Activated CD4-positive, alpha-beta T cell treated with anti-CD3 and anti-CD28 coated beads for 36 hours (primary cell): ENCODE measurements around the gene SPAG16. TPM values are rescaled to one million over a fixed set of nuclear protein-coding genes. Genes with fewer than 3 reads are reported as not detected.

Experiments
- ATAC-seq: fragments of 200-7000 bp; cut with Tn5 transposase; one replicate; pipeline ENCODE4 v1.10.0; 2021; ENCODE audit warnings: mild to moderate bottlenecking, moderate library complexity
- CTCF ChIA-PET: fragments of 350-600 bp; sonication (Branson Sonifier 250); formaldehyde crosslinking; loops from one replicate; lab custom pipeline; 2021; ENCODE audit warnings: antibody characterized with exemption; lab: Charles Lee
- POLR2A ChIA-PET: fragments of 350-600 bp; sonication (Branson Sonifier 250); formaldehyde crosslinking; loops from one replicate; lab custom pipeline; 2021; ENCODE audit warnings: antibody characterized with exemption, inconsistent platforms; lab: Charles Lee
- DNase-seq: peaks from one replicate; pipeline ENCODE4 v3.0.0-alpha.2; 2020
- H3K27ac Mint-ChIP-seq: one replicate; pipeline ENCODE4 v1.8.0; 2021; ENCODE audit warnings: mixed read lengths
- H3K27me3 Mint-ChIP-seq: one replicate; pipeline ENCODE4 v1.8.0; 2021; ENCODE audit warnings: mixed read lengths
- H3K36me3 Mint-ChIP-seq: one replicate; pipeline ENCODE4 v1.8.0; 2021; ENCODE audit warnings: low read depth, mixed read lengths
- H3K4me1 Mint-ChIP-seq: one replicate; pipeline ENCODE4 v1.8.0; 2021; ENCODE audit warnings: mixed read lengths
- H3K4me3 Mint-ChIP-seq: one replicate; pipeline ENCODE4 v1.8.0; 2021; ENCODE audit warnings: mild to moderate bottlenecking, moderate library complexity, mixed read lengths
- H3K9me3 Mint-ChIP-seq: one replicate; pipeline ENCODE4 v1.8.0; 2021; ENCODE audit warnings: low read depth, mixed read lengths
- intact Hi-C, 2 experiments: fragments of 100-400 bp; cut with DNase I in 1 of 2; cut with micrococcal nuclease in 1 of 2; formaldehyde crosslinking; loops; one replicate each; pipeline versions ENCODE4 v1.14.2 to v1.15.1; 2022 to 2024; cut with DNase I, micrococcal nuclease
- total RNA-seq, 2 experiments: library from RNA; stranded (reverse); gene quantifications; one replicate each; pipeline ENCODE4 v1.2.3, GENCODE V29; 2021

Gene SPAG16
- total RNA-seq, 2 experiments from 2014 or later, result 10.1 to 10.8 TPM

DNA sequence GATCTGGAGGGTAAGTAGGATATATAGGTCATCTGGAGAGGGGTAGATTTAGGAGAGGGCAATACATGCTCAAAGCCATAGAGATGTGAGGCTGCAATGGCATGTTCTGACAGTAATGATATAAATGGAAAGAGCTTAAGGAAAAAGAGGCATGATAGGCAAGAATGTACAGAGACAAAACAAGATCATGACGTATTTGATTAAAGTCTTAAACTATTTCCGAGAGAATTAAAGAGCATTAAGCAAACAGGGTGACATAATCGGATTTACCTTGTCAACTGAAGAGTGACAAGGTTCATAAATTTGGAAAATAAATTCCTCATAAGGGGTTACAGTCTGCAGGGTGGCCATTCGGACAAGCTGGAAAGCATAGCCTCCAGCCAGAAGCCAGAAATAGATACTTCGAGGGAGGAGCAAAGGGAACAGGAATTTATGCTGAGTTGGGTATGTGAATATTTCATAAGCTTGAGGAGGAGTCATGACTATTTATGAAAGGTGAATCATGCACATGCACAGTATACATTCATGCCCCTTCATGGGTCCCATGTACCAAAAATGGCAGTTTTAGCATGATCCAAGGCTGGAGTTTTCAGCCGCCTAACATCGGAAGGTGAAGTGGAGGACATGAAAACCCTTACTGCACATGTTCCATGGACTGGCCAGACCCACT is 730.4 kb downstream of the SPAG16 start:
- Mint-ChIP-seq H3K9me3 (no peaks in the 10 kb centered on the region), H3K27me3 (no peaks in the 10 kb centered on the region)
- CTCF ChIA-PET, result interaction anchor here (0.7 kb wide), 1 partner anchor 18 kb away, joined by 3 read pairs; no protein-coding TSS in a partner anchor

DNA sequence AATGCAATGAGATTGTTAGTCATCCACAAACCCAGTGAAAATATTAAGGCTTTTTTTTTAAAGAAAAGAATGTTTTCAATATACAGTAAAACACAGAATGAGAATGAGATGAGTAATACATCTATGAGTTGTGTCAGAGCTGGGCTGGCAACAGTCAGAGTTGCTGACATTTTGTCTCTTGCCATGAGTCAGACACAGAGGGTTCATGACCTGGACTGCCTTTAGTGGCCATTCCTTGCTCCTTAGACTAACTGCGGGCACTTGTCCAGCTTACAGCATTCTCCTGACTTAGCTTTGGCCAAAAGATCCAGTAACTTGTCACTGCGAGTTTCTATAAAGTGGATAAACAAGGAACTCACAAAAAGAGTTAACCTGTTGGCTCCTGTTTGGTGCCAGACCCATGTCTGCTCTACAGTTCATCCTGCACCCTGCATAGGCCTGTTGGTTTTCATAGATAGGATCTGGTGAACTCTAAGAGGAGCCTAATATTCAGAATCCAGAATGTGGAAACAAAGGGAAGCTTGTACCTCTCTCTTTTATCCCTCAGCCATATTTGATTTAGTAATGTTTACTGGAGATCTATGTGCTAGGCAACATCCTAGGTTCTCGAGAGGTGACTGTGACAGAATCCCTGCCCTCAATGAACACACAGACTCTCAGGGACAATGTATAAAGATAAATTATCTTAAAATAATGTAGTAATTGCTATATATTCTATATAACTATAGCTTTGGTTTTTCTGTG is 735.1 kb downstream of the SPAG16 start:
- ChIA-PET CTCF (interaction anchor here (0.6 kb wide), 1 partner anchor 276 kb away, joined by 5 read pairs; no protein-coding TSS in a partner anchor), POLR2A (no interaction called here)
- no peaks in the 10 kb centered on the region for H3K9me3 Mint-ChIP-seq
- peak; percentile 74 for ATAC-seq
- no peak overlapping the region for H3K4me3 Mint-ChIP-seq
- H3K36me3 Mint-ChIP-seq, result no peaks in the 10 kb centered on the region
- H3K4me1 Mint-ChIP-seq, result no peaks in the 10 kb centered on the region
- intact Hi-C loops, result no loop called here
- no peak overlapping the region for H3K27ac Mint-ChIP-seq
- peak; percentile 19 for DNase-seq
- no peaks in the 10 kb centered on the region for H3K27me3 Mint-ChIP-seq

More for the DNA sequence above, 730.4 kb downstream of the SPAG16 start:
- no peak overlapping the region for H3K4me3 Mint-ChIP-seq
- no peak overlapping the region for H3K27ac Mint-ChIP-seq
- no peaks in the 10 kb centered on the region for H3K36me3 Mint-ChIP-seq
- intact Hi-C loops, result no loop called here
- POLR2A ChIA-PET, result no interaction called here
- DNase-seq, result no peak
- no peaks in the 10 kb centered on the region for H3K4me1 Mint-ChIP-seq
- ATAC-seq, result no peak

DNA sequence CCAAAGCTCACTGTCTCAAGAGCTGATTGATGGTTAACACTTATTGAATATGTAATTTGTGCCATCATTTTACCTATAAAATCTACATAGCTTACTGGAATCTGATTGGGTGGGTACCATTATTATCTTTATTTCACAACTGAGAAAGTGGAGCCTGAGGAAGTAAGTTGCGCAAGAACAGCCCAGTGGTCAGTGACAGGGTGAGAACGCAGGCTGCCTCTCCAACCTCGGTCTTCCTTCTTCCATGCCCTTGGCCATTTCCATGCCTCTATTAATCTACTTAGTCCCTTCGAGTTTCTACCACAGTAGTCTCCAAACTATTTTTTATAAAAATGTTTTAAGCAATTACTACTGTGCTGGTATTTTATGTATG is 735.7 kb downstream of the SPAG16 start:
- H3K36me3 Mint-ChIP-seq, result no peaks in the 10 kb centered on the region
- POLR2A ChIA-PET, result no interaction called here
- no peaks in the 10 kb centered on the region for H3K27me3 Mint-ChIP-seq
- H3K4me3 Mint-ChIP-seq, result no peak overlapping the region
- ATAC-seq (no peak), DNase-seq (no peak)
- no peak overlapping the region for H3K27ac Mint-ChIP-seq
- H3K9me3 Mint-ChIP-seq, result no peaks in the 10 kb centered on the region
- no peaks in the 10 kb centered on the region for H3K4me1 Mint-ChIP-seq
- CTCF ChIA-PET, result no interaction called here
- intact Hi-C loops, result no loop called here

DNA sequence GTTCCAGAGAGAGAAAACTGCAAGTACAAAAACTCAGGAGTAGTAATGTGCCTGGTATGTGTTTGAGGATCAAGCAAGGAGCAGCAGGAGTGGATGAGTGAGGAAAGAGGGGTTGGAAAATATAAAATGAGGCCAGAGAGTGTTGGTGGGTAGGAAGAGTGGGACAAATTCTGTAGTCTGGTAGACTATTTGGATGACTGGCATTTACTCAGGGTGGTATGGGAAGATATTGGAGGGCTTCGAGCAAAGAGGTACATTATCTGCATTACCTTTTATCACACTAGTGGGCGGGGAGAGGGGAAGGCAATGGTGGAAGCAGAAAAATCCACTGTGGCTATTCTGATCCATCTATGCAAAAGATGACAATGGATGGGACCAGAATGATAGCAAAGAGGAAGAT is 744.9 kb downstream of the SPAG16 start:
- intact Hi-C loops, result no loop called here
- H3K36me3 Mint-ChIP-seq, result no peaks in the 10 kb centered on the region
- no peaks in the 10 kb centered on the region for H3K4me1 Mint-ChIP-seq
- no peaks in the 10 kb centered on the region for H3K9me3 Mint-ChIP-seq
- H3K27me3 Mint-ChIP-seq, result no peaks in the 10 kb centered on the region
- POLR2A ChIA-PET, result no interaction called here
- H3K4me3 Mint-ChIP-seq, result no peak overlapping the region
- CTCF ChIA-PET, result no interaction called here
- ATAC-seq (no peak), DNase-seq (no peak)
- no peak overlapping the region for H3K27ac Mint-ChIP-seq

DNA sequence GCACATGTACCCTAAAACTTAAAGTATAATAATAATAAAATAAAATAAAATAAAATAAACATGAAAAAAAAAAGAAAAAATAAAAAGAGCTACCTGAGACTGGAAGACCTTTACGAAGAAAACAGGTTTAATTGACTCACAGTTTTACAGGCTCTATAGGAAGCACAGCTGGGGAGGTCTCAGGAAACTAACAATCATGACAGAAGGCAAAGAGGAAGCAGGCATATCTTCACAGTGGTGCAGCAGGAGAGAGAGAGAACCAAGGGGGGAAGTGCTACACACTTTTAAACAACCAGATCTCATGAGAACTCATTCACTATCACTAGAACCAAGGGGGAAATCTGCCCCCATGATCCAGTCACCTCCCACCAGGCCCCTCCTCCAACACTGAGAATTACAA is 747.3 kb downstream of the SPAG16 start:
- intact Hi-C loops, result no loop called here
- Mint-ChIP-seq H3K4me3 (no peak overlapping the region), H3K9me3 (no peaks in the 10 kb centered on the region), H3K27ac (no peak overlapping the region), H3K27me3 (no peaks in the 10 kb centered on the region), H3K36me3 (no peaks in the 10 kb centered on the region), H3K4me1 (no peaks in the 10 kb centered on the region)
- ChIA-PET POLR2A (no interaction called here), CTCF (no interaction called here)
- ATAC-seq (no peak), DNase-seq (no peak)

DNA sequence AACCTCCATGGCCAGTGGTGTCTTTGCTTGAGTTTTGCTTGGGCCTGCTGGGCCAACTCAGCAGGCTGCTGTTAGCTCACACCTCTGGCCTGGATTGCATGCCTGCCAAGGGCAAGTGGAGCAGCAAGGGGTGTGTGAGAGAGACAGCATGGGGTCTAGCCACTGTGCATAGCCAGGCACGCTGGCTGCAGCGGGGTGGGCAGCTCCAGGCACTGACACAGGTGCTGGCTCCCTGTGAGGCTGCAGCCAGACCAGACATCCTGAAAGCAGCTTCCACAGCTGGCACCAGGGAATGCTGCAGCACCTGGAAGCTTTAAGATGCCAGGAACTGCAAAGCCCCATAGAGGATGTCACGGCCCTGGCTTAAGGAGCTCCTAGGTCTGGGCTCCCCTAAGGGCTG is 750.2 kb downstream of the SPAG16 start:
- Mint-ChIP-seq H3K9me3 (no peaks in the 10 kb centered on the region), H3K4me3 (no peak overlapping the region), H3K36me3 (no peaks in the 10 kb centered on the region), H3K4me1 (no peaks in the 10 kb centered on the region), H3K27ac (no peak overlapping the region), H3K27me3 (no peaks in the 10 kb centered on the region)
- POLR2A ChIA-PET, result no interaction called here
- CTCF ChIA-PET, result interaction anchor here (0.6 kb wide), 1 partner anchor 571 kb away, joined by 3 read pairs; no protein-coding TSS in a partner anchor
- DNase-seq (no peak), ATAC-seq (no peak)
- intact Hi-C loops, result no loop called here

DNA sequence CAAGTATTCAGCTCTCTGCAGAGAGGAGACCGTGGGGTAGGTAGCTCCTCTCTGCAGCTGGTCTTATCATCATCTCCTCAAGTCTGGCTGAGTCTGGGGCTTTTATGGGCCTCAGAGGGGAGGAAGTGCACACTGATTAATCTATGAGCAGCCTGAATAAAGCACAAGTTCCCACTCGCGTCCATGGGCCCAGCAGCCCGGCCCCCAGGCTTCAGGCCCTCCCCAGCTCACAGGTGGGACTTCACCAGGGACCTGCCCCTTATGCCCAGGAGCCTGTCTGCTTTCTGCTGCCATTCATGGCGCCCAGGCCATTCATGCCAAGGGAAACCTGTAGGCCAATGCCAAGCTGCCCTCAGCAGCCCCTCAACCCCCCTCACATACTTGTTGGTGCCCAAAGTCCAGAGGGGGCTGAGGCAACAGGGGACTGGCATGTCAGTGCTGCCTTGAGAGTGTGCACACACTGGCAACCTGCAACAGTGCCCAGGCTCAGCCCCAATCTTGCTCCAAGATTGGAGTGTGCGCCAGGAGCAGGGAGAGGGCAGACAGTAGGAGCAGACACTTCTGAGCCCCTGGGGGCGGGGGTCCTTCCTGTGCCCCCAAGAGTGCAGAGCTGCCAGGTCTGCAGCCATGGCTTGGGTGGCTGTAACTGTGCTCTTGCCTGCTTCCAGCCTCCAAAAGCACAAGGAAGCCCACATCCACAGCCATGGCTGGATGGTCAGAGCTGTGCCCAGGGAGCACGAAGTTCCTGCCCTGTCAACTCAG is 751.0 kb downstream of the SPAG16 start:
- H3K9me3 Mint-ChIP-seq, result peaks cover 4% of the 10 kb centered on the region
- H3K4me1 Mint-ChIP-seq, result no peaks in the 10 kb centered on the region
- no peak for ATAC-seq
- CTCF ChIA-PET, result no interaction called here
- no peak overlapping the region for H3K4me3 Mint-ChIP-seq
- H3K27ac Mint-ChIP-seq, result no peak overlapping the region
- no peaks in the 10 kb centered on the region for H3K27me3 Mint-ChIP-seq
- POLR2A ChIA-PET, result no interaction called here
- no peaks in the 10 kb centered on the region for H3K36me3 Mint-ChIP-seq
- intact Hi-C loops, result no loop called here
- DNase-seq, result no peak

DNA sequence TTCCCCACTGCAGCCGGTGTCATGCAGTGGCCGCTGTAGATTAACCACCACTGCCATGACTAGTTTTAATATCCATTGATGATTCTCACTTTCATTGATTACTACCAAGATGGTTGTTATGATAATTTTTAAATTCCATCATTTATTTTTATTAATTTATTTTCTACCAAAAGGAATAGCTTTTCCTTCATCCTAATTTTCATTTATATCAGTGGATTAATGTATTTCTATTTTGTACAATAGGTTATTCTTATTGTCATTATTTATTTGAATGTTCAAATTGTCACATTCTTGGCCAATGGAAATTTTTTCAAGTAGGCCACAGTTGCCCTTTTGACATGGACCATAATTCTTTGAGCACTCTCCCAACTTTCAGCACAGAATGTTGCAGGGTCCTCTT is 751.7 kb downstream of the SPAG16 start:
- Mint-ChIP-seq H3K4me3 (no peak overlapping the region), H3K9me3 (peaks cover 4% of the 10 kb centered on the region), H3K36me3 (no peaks in the 10 kb centered on the region), H3K27me3 (no peaks in the 10 kb centered on the region), H3K4me1 (no peaks in the 10 kb centered on the region), H3K27ac (no peak overlapping the region)
- ChIA-PET CTCF (no interaction called here), POLR2A (no interaction called here)
- intact Hi-C loops, result no loop called here
- no peak for DNase-seq
- no peak for ATAC-seq

DNA sequence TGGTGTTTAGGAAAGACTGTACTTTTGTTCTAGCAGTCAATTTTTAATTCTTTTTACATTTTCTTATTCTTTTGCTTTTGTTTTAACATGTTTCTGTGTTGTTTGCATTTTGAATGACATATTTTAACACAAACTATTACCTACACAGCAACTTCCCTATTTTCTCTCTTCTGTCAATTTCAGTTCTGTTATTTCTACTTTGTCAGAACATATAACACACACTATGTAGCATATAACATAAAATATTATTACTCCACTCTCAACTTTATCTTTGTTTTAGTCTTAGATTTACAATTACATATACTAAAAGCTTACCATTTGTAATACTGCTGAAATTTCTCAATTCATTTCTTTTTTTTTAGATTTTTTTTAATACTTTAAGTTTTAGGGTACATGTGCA is 753.9 kb downstream of the SPAG16 start:
- ChIA-PET CTCF (no interaction called here), POLR2A (no interaction called here)
- peaks cover 13% of the 10 kb centered on the region for H3K9me3 Mint-ChIP-seq
- DNase-seq (no peak), ATAC-seq (no peak)
- no peaks in the 10 kb centered on the region for H3K36me3 Mint-ChIP-seq
- intact Hi-C loops, result no loop called here
- no peak overlapping the region for H3K27ac Mint-ChIP-seq
- no peak overlapping the region for H3K4me3 Mint-ChIP-seq
- H3K4me1 Mint-ChIP-seq, result no peaks in the 10 kb centered on the region
- H3K27me3 Mint-ChIP-seq, result no peaks in the 10 kb centered on the region

DNA sequence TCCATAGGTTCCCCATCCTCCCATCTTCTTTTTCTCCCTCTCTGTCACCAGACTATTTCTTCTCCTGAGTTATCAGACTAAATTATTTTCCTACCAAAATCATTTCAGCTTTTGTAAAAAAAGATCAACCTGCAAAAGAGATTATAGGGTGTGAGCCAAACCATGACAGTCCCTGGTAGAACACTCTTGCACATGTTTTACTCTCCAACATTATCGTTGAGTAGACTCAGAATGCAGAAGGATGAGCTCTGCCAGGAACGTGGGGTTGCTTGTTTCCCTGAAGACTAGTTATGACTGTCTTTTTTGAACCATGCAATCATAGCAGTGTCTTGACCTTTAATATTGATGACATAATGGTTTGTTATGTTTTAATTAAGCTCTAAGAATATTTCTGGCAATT is 766.5 kb downstream of the SPAG16 start:
- no peak overlapping the region for H3K27ac Mint-ChIP-seq
- no peaks in the 10 kb centered on the region for H3K4me1 Mint-ChIP-seq
- H3K4me3 Mint-ChIP-seq, result no peak overlapping the region
- H3K36me3 Mint-ChIP-seq, result no peaks in the 10 kb centered on the region
- intact Hi-C loops, result no loop called here
- ChIA-PET POLR2A (no interaction called here), CTCF (no interaction called here)
- H3K27me3 Mint-ChIP-seq, result no peaks in the 10 kb centered on the region
- peaks cover 3% of the 10 kb centered on the region for H3K9me3 Mint-ChIP-seq
- DNase-seq, result no peak
- ATAC-seq, result no peak

DNA sequence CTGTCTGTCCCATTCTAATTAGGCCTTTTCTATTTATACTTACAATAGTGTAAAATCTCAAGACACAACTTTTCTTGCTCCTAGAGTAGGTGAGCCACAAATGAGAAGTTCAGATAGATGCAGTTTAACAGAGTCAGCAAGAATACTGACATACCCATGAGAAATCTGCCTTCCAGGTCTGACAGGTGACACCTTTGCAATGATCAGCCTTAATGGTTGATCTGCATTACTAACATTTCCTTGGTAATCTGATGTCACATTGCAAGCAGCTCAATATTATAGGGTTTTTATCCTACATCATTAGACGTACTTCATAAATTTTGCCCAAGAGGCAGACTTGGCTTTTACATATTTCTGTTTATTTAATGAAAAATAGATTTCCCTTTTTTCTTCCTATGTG is 767.3 kb downstream of the SPAG16 start:
- POLR2A ChIA-PET, result no interaction called here
- Mint-ChIP-seq H3K9me3 (no peaks in the 10 kb centered on the region), H3K27me3 (no peaks in the 10 kb centered on the region), H3K27ac (no peak overlapping the region), H3K4me3 (no peak overlapping the region), H3K4me1 (no peaks in the 10 kb centered on the region), H3K36me3 (no peaks in the 10 kb centered on the region)
- no peak for ATAC-seq
- no peak for DNase-seq
- intact Hi-C loops, result no loop called here
- CTCF ChIA-PET, result interaction anchor here (1.2 kb wide), 1 partner anchor 8 kb away, joined by 5 read pairs; no protein-coding TSS in a partner anchor
